DMS79 (cell line): ENCODE results near the gene COMMD4.
"Not testable (repeated sequence)": the region's sequence is repeated elsewhere in the genome, so short reads cannot be mapped to it uniquely, and the experiment has no call there.

Experiments
- DNase-seq: peaks from one replicate; lab custom pipeline; 2025; lab: John Stamatoyannopoulos, UW

The COMMD4 gene

GRCh38 chr15:75371901-75372688, 36.2 kb downstream of the COMMD4 start:
- no peak for DNase-seq

- no peak for DNase-seq
These were observed 44.9 kb downstream of the COMMD4 start for GRCh38 chr15:75380773-75381172.

- DNase-seq = not testable (repeated sequence)
These were observed 48.1 kb downstream of the COMMD4 start for GRCh38 chr15:75383986-75384385.
